ENCODE data around the gene CASKIN1.

DNA sequence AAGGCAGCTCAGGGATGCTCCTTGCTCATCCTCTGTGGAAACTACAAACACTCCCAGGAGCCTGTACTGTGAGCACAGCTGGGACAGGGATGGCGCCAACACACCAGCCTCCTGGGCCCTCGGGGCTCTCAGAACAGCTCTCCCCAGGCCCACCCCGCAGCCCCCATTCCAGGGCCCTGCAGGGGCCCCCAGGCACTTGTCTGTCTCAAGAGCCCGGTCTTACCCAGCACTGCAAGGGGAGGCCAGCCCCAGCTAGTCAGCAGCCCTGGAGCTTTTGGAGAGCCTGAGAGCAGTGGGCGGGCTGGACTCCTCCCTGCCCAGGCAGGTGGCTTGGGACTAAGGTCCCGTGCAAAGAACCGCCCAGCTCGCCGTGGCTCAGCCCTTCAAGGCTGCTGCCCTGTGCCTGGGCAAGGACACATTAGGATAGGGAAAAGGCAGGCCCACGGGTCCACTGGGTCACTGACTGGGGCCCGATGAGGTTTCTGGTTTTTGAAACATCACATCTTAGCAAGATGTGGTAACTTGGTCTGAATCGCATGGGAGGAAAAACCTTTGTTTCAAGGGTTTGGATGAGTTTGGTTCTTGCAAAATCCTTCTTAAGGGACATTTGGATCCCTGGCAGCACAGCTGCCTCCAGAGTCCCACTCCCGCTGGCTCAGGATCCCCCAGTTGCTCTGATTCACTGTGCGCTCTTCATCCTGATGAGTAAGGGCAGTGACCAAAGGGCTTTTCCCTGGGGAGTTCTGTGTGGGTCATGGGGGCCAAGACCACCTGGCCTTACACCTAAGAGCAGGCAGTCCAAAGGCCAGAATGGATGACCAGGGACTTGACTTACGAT is 42.7 kb upstream of the CASKIN1 start:
- TF ChIP-seq, protein P1, sequence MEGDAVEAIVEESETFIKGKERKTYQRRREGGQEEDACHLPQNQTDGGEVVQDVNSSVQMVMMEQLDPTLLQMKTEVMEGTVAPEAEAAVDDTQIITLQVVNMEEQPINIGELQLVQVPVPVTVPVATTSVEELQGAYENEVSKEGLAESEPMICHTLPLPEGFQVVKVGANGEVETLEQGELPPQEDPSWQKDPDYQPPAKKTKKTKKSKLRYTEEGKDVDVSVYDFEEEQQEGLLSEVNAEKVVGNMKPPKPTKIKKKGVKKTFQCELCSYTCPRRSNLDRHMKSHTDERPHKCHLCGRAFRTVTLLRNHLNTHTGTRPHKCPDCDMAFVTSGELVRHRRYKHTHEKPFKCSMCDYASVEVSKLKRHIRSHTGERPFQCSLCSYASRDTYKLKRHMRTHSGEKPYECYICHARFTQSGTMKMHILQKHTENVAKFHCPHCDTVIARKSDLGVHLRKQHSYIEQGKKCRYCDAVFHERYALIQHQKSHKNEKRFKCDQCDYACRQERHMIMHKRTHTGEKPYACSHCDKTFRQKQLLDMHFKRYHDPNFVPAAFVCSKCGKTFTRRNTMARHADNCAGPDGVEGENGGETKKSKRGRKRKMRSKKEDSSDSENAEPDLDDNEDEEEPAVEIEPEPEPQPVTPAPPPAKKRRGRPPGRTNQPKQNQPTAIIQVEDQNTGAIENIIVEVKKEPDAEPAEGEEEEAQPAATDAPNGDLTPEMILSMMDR (IDR thresholded peaks at IDR 0.05) = no peak
- no peak for TF ChIP-seq TCF7L2 (IDR thresholded peaks at IDR 0.05; ENCODE audit: low read depth, low read length)

All from Panc1 (cell line).